Activated CD8-positive, alpha-beta memory T cell treated with anti-CD3 and anti-CD28 coated beads, Interleukin-2, amount 10 ng/mL, durations not matched to agents 7 days and 5 days (primary cell): ENCODE results near the gene FES. TPM values are rescaled to one million over a fixed set of nuclear protein-coding genes. Genes with fewer than 3 reads are reported as not detected.
"Not testable (repeated sequence)": the region's sequence is repeated elsewhere in the genome, so short reads cannot be mapped to it uniquely, and the experiment has no call there.

Experiments used
- ATAC-seq: fragments of 150-1000 bp; cut with Tn5 transposase; one replicate; pipeline ENCODE4 v1.10.0; 2021; ENCODE audit warnings: moderate library complexity
- CTCF ChIA-PET: fragments of 350-600 bp; sonication (Branson Sonifier 250); formaldehyde crosslinking; loops from one replicate; lab custom pipeline; 2021; ENCODE audit warnings: antibody characterized with exemption; lab: Charles Lee
- DNase-seq: peaks from one replicate; pipeline ENCODE4 v3.0.0-alpha.2; 2020
- H3K27ac Mint-ChIP-seq: one replicate; pipeline ENCODE4 v1.8.0; 2021; ENCODE audit warnings: mild to moderate bottlenecking, mixed read lengths
- H3K27me3 Mint-ChIP-seq: one replicate; pipeline ENCODE4 v1.8.0; 2021; ENCODE audit warnings: mixed read lengths
- H3K36me3 Mint-ChIP-seq: one replicate; pipeline ENCODE4 v1.8.0; 2021; ENCODE audit warnings: mild to moderate bottlenecking, mixed read lengths
- H3K4me1 Mint-ChIP-seq: one replicate; pipeline ENCODE4 v1.8.0; 2021; ENCODE audit warnings: mixed read lengths
- H3K4me3 Mint-ChIP-seq: one replicate; pipeline ENCODE4 v1.8.0; 2021; ENCODE audit warnings: mild to moderate bottlenecking, moderate library complexity, mixed read lengths
- H3K9me3 Mint-ChIP-seq: one replicate; pipeline ENCODE4 v1.8.0; 2022; ENCODE audit warnings: low read depth, mixed read lengths
- total RNA-seq, 2 experiments: library from RNA; stranded (reverse); gene quantifications; one replicate each; pipeline ENCODE4 v1.2.3, GENCODE V29; 2021

The FES gene
- total RNA-seq, 2 experiments from 2014 or later, result 55.7 to 61.2 TPM

DNA sequence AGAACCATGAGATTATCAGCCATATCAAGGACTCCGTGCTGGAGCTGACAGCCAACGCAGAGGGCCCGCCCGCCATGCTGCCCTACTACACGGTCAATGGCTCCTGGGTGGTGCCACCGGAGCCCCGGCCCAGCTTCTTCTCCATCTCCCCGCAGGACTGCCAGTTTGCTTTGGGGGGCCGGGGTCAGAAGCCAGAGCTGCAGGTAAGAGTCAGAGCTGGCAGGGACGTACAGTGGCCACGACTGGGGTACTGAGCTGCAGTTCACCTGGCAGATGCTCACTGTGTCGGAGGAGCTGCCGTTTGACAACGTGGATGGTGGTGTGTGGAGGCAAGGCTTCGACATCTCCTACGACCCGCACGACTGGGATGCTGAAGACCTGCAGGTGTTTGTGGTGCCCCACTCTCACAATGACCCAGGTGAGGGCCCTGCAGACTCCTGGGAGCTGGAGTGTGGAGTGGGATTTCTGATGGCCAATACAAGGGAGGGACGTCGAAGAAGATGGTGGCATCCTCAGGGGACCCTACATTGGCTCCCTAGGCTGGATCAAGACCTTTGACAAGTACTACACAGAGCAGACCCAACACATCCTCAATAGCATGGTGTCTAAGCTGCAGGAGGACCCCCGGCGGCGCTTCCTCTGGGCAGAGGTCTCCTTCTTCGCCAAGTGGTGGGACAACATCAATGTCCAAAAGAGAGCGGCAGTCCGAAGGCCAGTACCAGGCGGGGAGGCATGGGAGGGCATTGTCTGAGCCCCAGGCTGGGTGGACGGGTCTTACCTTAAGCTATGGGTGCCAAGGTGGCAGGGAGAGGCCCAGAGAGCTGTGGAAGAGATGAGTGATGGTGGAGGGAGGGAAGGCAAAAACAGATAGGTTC, 21.2 kb downstream of the FES start:
- Mint-ChIP-seq H3K4me3 (no peak overlapping the region), H3K4me1 (peaks cover 36% of the 10 kb centered on the region), H3K9me3 (no peaks in the 10 kb centered on the region), H3K36me3 (peaks cover 54% of the 10 kb centered on the region), H3K27me3 (no peaks in the 10 kb centered on the region), H3K27ac (no peak overlapping the region)
- no peak for ATAC-seq
- CTCF ChIA-PET, result interaction anchor here (0.7 to 9.5 kb wide), 6 partner anchors 16 to 258 kb away, joined by 3 to 181 read pairs (median 4); partner anchors contain the start of genes HDDC3 and UNC45A
- DNase-seq, result no peak

DNA sequence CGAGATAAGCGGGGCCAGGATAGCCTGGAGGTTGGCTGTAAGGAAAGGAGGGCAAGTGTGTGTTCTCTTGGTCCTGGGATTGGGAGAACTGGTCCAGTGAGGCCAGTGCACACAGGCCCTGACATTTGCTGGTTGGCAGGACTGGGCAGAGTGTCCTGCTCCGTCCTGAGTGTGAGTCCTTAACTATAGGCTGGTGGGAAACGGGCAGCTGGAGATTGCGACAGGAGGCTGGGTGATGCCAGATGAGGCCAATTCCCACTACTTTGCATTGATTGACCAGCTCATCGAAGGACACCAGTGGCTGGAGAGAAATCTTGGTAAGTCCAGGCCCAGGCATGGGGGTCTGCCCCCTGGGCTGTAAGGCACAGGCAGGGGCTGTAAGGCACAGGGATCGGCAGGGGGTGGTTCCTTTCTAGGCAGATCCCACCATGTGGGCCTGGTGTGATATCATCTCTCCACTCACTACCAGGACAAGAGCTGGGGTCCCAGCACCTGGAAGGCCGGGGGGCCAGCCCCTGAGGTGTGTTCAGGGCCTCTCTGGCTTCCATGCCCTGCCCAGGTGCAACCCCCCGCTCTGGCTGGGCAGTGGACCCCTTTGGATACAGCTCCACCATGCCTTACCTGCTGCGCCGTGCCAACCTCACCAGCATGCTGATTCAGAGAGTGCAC, 22.0 kb downstream of the FES start:
- Mint-ChIP-seq H3K4me3 (no peak overlapping the region), H3K4me1 (peaks cover 33% of the 10 kb centered on the region), H3K9me3 (no peaks in the 10 kb centered on the region), H3K27me3 (no peaks in the 10 kb centered on the region), H3K36me3 (peaks cover 60% of the 10 kb centered on the region), H3K27ac (no peak overlapping the region)
- CTCF ChIA-PET, result interaction anchor here (0.7 to 9.5 kb wide), 5 partner anchors 17 to 367 kb away, joined by 3 to 181 read pairs (median 3); partner anchors contain the start of genes HDDC3 and UNC45A
- DNase-seq (no peak), ATAC-seq (no peak)

DNA sequence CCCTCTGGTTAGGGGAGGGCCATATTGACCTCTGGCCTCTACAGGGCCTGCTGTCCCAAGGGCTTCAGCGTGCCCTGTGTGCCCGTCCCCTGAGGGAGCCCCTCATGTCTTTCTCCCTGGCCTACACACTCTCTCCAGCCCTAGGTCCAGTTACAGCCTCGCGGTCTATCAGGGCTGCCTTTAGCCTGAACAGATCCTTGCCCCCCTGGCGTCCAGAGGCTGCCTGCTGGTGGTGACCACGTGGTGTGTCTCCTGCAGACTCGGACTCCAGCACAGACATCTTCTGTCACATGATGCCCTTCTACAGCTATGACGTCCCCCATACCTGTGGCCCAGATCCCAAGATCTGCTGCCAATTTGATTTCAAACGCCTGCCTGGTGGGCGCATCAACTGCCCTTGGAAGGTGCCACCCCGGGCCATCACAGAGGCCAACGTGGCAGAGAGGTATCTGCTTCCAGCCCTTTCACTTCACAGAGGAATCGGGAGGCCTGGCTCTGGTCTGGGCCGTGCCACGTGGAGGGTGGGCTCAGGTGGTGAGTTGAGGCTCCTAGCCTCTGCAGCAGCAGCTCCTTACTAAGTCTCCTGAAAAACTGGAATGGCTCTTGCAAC, 22.9 kb downstream of the FES start:
- Mint-ChIP-seq H3K36me3 (peaks cover 63% of the 10 kb centered on the region), H3K27ac (no peak overlapping the region), H3K4me1 (peaks cover 24% of the 10 kb centered on the region), H3K27me3 (no peaks in the 10 kb centered on the region), H3K9me3 (no peaks in the 10 kb centered on the region), H3K4me3 (no peak overlapping the region)
- no peak for ATAC-seq
- CTCF ChIA-PET, result interaction anchor here (0.9 to 9.5 kb wide), 4 partner anchors 11 to 367 kb away, joined by 3 to 181 read pairs (median 7); partner anchors contain the start of genes HDDC3 and UNC45A
- DNase-seq, result no peak

DNA sequence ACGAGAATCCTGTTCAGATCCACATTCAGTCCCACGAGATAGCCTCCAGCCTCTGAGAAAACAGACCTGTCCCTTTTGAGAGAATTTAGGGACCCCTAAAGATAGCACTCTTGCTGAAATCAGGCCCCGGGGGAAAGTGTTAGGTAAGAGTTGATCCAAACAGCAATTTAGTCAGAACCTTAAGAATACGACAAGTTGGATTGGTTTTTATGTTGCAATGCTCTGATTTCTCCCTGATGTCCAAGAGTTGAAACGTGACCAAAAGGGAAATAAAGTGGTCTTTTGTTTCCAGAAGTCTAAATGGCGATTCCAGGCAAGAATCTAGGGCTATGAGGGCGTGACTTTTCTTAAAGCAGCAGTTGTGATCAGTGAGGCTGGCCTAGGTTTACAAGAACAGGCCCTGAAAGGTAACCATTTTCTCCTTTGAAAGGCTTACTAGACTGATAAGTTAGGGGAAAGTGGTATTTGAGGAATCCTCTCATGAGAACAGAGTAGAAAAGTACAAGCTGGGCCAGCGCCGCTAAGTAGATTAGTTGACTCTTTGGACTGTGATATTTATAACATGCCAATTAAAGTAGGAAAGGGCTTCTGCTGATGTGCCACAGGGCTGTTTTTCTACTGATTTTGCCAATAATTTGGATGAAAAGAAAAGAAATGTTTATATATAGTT, 23.7 kb downstream of the FES start:
- no peak for DNase-seq
- H3K4me3 Mint-ChIP-seq, result no peak overlapping the region
- CTCF ChIA-PET, result interaction anchor here (0.9 kb wide), 1 partner anchor 10 kb away, joined by 3 read pairs; no protein-coding TSS in a partner anchor
- no peaks in the 10 kb centered on the region for H3K27me3 Mint-ChIP-seq
- ATAC-seq, result no peak
- H3K36me3 Mint-ChIP-seq, result peaks cover 66% of the 10 kb centered on the region
- peaks cover 24% of the 10 kb centered on the region for H3K4me1 Mint-ChIP-seq
- no peak overlapping the region for H3K27ac Mint-ChIP-seq
- H3K9me3 Mint-ChIP-seq, result no peaks in the 10 kb centered on the region

DNA sequence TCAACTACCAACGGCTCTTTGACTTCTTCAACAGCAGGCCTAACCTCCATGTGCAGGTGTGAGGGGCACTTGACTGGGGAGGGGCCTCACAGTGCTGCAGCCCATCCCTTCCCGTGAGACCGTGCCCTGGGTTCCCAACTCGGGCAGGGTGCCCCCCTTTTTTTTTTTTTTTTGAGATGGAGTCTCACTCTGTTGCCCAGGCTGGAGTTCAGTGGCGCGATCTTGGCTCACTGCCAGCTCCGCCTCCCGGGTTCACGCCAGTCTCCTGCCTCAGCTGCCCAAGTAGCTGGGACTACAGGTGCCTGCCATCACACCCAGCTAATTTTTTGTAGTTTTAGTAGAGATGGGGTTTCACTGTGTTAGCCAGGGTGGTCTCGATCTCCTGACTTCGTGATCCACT, 25.1 kb downstream of the FES start:
- not testable (repeated sequence) for H3K4me3 Mint-ChIP-seq, H3K9me3 Mint-ChIP-seq, DNase-seq, H3K27me3 Mint-ChIP-seq, H3K27ac Mint-ChIP-seq, ATAC-seq
- Mint-ChIP-seq H3K4me1 (peaks cover 15% of the 10 kb centered on the region), H3K36me3 (peaks cover 75% of the 10 kb centered on the region)
- CTCF ChIA-PET, result interaction anchor here (1.2 to 1.6 kb wide), 2 partner anchors 14 to 17 kb away, joined by 3 read pairs; no protein-coding TSS in a partner anchor

DNA sequence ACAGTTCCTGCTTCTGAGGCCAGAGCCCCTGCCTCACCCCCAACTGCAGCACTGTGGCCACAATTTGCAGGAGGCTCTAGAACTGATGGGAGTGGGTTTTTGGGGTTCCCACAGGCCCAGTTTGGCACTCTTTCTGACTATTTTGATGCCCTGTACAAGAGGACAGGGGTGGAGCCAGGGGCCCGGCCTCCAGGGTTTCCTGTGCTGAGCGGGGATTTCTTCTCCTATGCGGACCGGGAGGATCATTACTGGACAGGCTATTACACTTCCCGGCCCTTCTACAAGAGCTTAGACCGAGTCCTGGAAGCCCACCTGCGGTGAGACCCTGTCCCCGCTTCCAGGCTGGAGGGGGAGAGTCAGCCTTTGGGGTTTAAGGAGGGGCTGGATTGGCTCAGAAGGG, 25.7 kb downstream of the FES start:
- DNase-seq, result no peak
- no peaks in the 10 kb centered on the region for H3K9me3 Mint-ChIP-seq
- peaks cover 72% of the 10 kb centered on the region for H3K36me3 Mint-ChIP-seq
- no peak overlapping the region for H3K4me3 Mint-ChIP-seq
- no peak overlapping the region for H3K27ac Mint-ChIP-seq
- no peak for ATAC-seq
- CTCF ChIA-PET, result interaction anchor here (1.2 to 1.6 kb wide), 2 partner anchors 13 to 16 kb away, joined by 3 read pairs; no protein-coding TSS in a partner anchor
- H3K4me1 Mint-ChIP-seq, result peaks cover 10% of the 10 kb centered on the region
- no peaks in the 10 kb centered on the region for H3K27me3 Mint-ChIP-seq

DNA sequence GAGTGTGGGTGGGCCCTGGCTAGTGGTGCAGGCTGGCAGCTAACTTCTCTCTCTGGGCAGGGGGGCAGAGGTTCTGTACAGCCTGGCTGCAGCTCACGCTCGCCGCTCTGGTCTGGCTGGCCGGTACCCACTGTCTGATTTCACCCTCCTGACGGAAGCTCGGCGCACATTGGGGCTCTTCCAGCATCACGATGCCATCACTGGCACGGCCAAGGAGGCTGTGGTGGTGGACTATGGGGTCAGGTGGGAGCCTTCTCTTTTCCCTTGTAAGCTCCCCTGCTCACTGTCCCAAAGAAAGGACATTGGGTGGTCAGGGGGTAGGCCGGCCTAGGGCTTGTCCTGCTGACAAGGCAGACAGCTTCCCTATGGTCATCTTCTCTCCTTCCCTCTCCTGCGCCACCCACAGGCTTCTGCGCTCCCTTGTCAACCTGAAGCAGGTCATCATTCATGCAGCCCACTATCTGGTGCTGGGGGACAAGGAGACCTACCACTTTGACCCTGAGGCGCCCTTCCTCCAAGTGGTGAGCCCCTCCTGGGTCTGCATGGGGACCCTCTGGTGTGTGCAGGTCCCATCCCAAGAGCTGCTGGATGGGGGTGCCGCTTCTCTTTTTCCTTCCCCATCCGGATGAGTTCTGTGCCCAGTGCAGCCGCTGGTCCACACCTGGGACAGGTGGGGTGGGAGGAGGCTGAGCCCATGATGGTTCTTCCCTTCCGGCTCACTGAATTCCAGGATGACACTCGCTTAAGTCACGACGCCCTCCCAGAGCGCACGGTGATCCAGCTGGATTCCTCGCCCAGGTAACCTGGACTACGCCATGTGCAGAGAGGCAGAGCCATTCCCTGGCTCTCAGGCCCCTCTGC, 26.4 kb downstream of the FES start:
- no peak overlapping the region for H3K4me3 Mint-ChIP-seq
- no peak overlapping the region for H3K27ac Mint-ChIP-seq
- peaks cover 66% of the 10 kb centered on the region for H3K36me3 Mint-ChIP-seq
- DNase-seq, result no peak
- no peaks in the 10 kb centered on the region for H3K9me3 Mint-ChIP-seq
- no peak for ATAC-seq
- CTCF ChIA-PET, result interaction anchor here (1.6 kb wide), 1 partner anchor 13 kb away, joined by 3 read pairs; no protein-coding TSS in a partner anchor
- H3K4me1 Mint-ChIP-seq, result peaks cover 4% of the 10 kb centered on the region
- no peaks in the 10 kb centered on the region for H3K27me3 Mint-ChIP-seq

DNA sequence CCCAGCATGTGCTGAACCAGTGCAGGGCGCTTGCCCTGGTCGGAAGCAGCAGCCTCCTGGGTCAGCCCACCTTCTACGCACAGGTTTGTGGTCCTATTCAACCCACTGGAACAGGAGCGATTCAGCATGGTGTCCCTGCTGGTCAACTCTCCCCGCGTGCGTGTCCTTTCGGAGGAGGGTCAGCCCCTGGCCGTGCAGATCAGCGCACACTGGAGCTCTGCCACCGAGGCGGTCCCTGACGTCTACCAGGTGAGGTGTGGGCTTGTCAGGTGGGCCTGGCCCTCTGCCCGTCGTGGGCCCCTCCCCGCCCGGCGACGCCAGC, 27.0 kb downstream of the FES start:
- no peak overlapping the region for H3K27ac Mint-ChIP-seq
- CTCF ChIA-PET, result no interaction called here
- no peaks in the 10 kb centered on the region for H3K4me1 Mint-ChIP-seq
- ATAC-seq, result no peak
- DNase-seq, result no peak
- no peaks in the 10 kb centered on the region for H3K27me3 Mint-ChIP-seq
- no peak overlapping the region for H3K4me3 Mint-ChIP-seq
- peaks cover 61% of the 10 kb centered on the region for H3K36me3 Mint-ChIP-seq
- no peaks in the 10 kb centered on the region for H3K9me3 Mint-ChIP-seq

DNA sequence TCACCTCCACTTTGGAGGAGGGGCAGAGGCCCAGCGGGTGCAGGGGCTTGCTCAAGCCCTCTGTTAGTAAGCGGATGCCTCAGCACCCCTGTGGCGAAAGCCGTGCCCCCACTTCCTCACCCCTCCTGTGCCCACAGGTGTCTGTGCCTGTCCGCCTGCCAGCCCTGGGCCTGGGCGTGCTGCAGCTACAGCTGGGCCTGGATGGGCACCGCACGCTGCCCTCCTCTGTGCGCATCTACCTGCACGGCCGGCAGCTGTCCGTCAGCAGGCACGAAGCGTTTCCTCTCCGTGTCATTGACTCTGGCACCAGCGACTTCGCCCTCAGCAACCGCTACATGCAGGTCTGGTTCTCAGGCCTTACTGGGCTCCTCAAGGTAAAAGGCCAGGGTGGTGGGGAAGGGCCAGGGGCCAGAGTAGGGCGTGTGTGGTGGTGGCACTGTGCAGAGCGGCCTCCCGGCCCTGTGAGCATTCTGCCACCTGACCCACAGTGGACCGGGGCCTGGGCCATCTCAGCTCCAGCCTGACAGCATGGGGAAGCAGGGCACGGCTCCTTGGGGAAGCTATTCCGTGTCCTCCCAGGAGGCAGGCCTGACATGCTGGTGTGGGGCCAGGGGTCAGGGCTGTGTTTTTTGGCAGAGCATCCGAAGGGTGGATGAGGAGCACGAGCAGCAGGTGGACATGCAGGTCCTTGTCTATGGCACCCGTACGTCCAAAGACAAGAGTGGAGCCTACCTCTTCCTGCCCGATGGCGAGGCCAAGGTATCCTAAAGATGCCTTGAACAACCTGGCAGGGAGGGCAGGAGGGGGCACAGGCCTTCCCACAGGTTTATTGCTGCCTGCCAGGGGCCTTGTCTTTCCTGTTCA, 27.8 kb downstream of the FES start:
- H3K27me3 Mint-ChIP-seq, result no peaks in the 10 kb centered on the region
- H3K36me3 Mint-ChIP-seq, result peaks cover 61% of the 10 kb centered on the region

DNA sequence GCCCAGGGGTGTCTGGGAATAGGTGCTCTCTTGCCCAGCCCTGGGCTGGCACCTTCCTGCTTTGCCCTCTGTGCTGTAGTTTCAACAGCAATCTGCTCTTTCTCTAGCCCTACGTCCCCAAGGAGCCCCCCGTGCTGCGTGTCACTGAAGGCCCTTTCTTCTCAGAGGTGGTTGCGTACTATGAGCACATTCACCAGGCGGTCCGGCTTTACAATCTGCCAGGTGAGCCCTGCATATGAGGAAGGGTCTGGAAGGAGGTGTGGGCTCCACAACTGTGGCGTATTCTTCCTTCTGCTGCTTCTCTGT, 28.4 kb downstream of the FES start:
- CTCF ChIA-PET, result no interaction called here
- DNase-seq (no peak), ATAC-seq (no peak)
- Mint-ChIP-seq H3K9me3 (no peaks in the 10 kb centered on the region), H3K27me3 (no peaks in the 10 kb centered on the region), H3K36me3 (peaks cover 60% of the 10 kb centered on the region), H3K27ac (no peak overlapping the region), H3K4me1 (no peaks in the 10 kb centered on the region), H3K4me3 (no peak overlapping the region)

More for the DNA sequence above, 27.8 kb downstream of the FES start:
- DNase-seq (no peak), ATAC-seq (no peak)
- no peak overlapping the region for H3K4me3 Mint-ChIP-seq
- H3K9me3 Mint-ChIP-seq, result no peaks in the 10 kb centered on the region
- H3K27ac Mint-ChIP-seq, result no peak overlapping the region
- H3K4me1 Mint-ChIP-seq, result no peaks in the 10 kb centered on the region
- CTCF ChIA-PET, result no interaction called here

DNA sequence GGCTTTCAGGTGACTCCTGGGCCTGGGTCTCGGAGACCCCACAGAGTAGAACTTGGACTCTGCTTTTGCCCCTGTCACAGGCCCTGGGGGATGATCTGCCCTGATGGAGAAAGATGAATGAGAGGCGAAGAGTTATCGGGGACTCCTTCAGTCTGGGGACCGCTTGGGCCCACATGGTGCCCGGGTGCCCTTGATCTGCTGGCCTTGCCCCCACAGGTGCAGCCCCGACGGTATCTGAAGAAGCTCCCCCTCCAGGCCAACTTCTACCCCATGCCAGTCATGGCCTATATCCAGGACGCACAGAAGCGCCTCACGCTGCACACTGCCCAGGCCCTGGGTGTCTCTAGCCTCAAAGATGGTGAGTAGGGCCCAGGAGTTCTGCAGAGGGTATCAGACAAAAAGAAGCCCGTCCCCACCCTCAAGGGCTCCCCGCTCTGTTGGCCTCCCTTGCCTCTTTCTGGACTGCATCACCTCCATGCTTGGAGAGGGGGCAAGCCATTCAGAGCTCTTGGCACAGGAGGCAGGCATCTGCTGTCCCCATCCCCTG, 29.2 kb downstream of the FES start:
- H3K9me3 Mint-ChIP-seq, result no peaks in the 10 kb centered on the region
- no peak for DNase-seq
- no peak overlapping the region for H3K4me3 Mint-ChIP-seq
- CTCF ChIA-PET, result interaction anchor here (0.8 to 2.1 kb wide), 2 partner anchors 12 to 19 kb away, joined by 3 to 9 read pairs; partner anchors contain the start of gene HDDC3
- H3K27me3 Mint-ChIP-seq, result no peaks in the 10 kb centered on the region
- ATAC-seq, result no peak
- H3K36me3 Mint-ChIP-seq, result peaks cover 61% of the 10 kb centered on the region
- no peak overlapping the region for H3K27ac Mint-ChIP-seq
- no peaks in the 10 kb centered on the region for H3K4me1 Mint-ChIP-seq
